ENCODE results near the gene KIAA1671. TPM values are rescaled to one million over a fixed set of nuclear protein-coding genes. Genes with fewer than 3 reads are reported as not detected.

Gene KIAA1671
- total and polyA plus RNA-seq, 4 experiments from 2014 or later: 0.04 to 10.2 (median 5.2) TPM

- Mint-ChIP-seq H3K27ac (no peak overlapping the region), H3K9me3 (peaks cover 0 to 1% (median 0%) of the 10 kb centered on the region in 8 donors), H3K36me3 (peaks cover 0 to 4% of the 10 kb centered on the region in 2 donors), H3K4me3 (no peak overlapping the region), H3K4me1 (no peaks in the 10 kb centered on the region), H3K27me3 (no peaks in the 10 kb centered on the region)
- ChIA-PET POLR2A (ENCODE audit: partially characterized antibody) (no interaction called here), CTCF (ENCODE audit: partially characterized antibody) (interaction anchor here (0.7 kb wide), 1 partner anchor 27 kb away, joined by 3 read pairs; no protein-coding TSS in a partner anchor)
- intact Hi-C loops (cut with micrococcal nuclease): no loop called here
- H3K4me3 ChIP-seq (ENCODE audit: low read length in 2 of 2): no peak overlapping the region
- no peaks in the 10 kb centered on the region for H3K9me3 ChIP-seq (ENCODE audit: control insufficient read depth in 1 of 2, low read length in 2 of 2)
- no peak overlapping the region for H3K27ac ChIP-seq (ENCODE audit: low read depth, low read length)
- H3K27me3 ChIP-seq (ENCODE audit: insufficient read depth, low read length): no peaks in the 10 kb centered on the region
- no peaks in the 10 kb centered on the region for H3K36me3 ChIP-seq (ENCODE audit: insufficient read depth, low read length)
- H3K4me1 ChIP-seq (ENCODE audit: insufficient read depth, low read length): no peaks in the 10 kb centered on the region
- DNase-seq: no peak
These were observed 169.7 kb downstream of the KIAA1671 start for GRCh38 chr22:25122136-25122764.

GRCh38 chr22:25123677-25124076 lies 171.2 kb downstream of the KIAA1671 start:
- Histone ChIP-seq H3K4me1 (ENCODE audit: insufficient read depth, low read length) (no peaks in the 10 kb centered on the region), H3K27me3 (ENCODE audit: insufficient read depth, low read length) (no peaks in the 10 kb centered on the region), H3K4me3 (ENCODE audit: low read length in 2 of 2) (no peak overlapping the region), H3K36me3 (ENCODE audit: insufficient read depth, low read length) (no peaks in the 10 kb centered on the region), H3K9me3 (ENCODE audit: control insufficient read depth in 1 of 2, low read length in 2 of 2) (no peaks in the 10 kb centered on the region), H3K27ac (ENCODE audit: low read depth, low read length) (no peak overlapping the region)
- Mint-ChIP-seq H3K27ac (peak overlapping the region in 1 of 7 donors; percentile 37), H3K4me3 (no peak overlapping the region), H3K36me3 (peaks cover 0 to 3% of the 10 kb centered on the region in 2 donors), H3K9me3 (no peaks in the 10 kb centered on the region), H3K4me1 (no peaks in the 10 kb centered on the region), H3K27me3 (no peaks in the 10 kb centered on the region)
- POLR2A ChIA-PET (ENCODE audit: partially characterized antibody): no interaction called here
- DNase-seq: no peak
- intact Hi-C loops (cut with micrococcal nuclease): no loop called here
- CTCF ChIA-PET (ENCODE audit: partially characterized antibody): interaction anchor here (0.9 to 1.1 kb wide), 2 partner anchors 9 to 41 kb away, joined by 3 to 4 read pairs; no protein-coding TSS in a partner anchor

GRCh38 chr22:25125693-25126357 lies 173.3 kb downstream of the KIAA1671 start:
- Mint-ChIP-seq H3K36me3 (no peaks in the 10 kb centered on the region), H3K4me3 (no peak overlapping the region), H3K27ac (peak overlapping the region in 1 of 7 donors; percentile 7), H3K4me1 (no peaks in the 10 kb centered on the region), H3K27me3 (no peaks in the 10 kb centered on the region), H3K9me3 (no peaks in the 10 kb centered on the region)
- H3K4me3 ChIP-seq (ENCODE audit: low read length in 2 of 2): no peak overlapping the region
- no peak for DNase-seq
- no peak overlapping the region for H3K27ac ChIP-seq (ENCODE audit: low read depth, low read length)
- H3K27me3 ChIP-seq (ENCODE audit: insufficient read depth, low read length): no peaks in the 10 kb centered on the region
- POLR2A ChIA-PET (ENCODE audit: partially characterized antibody): no interaction called here
- CTCF ChIA-PET (ENCODE audit: partially characterized antibody): no interaction called here
- no peaks in the 10 kb centered on the region for H3K36me3 ChIP-seq (ENCODE audit: insufficient read depth, low read length)
- H3K4me1 ChIP-seq (ENCODE audit: insufficient read depth, low read length): no peaks in the 10 kb centered on the region
- no peaks in the 10 kb centered on the region for H3K9me3 ChIP-seq (ENCODE audit: control insufficient read depth in 1 of 2, low read length in 2 of 2)
- intact Hi-C loops (cut with micrococcal nuclease): no loop called here

GRCh38 chr22:25126510-25126909 lies 174.0 kb downstream of the KIAA1671 start:
- POLR2A ChIA-PET (ENCODE audit: partially characterized antibody): no interaction called here
- no peaks in the 10 kb centered on the region for H3K27me3 Mint-ChIP-seq
- no peaks in the 10 kb centered on the region for H3K4me1 Mint-ChIP-seq

GRCh38 chr22:25127318-25127717 lies 174.8 kb downstream of the KIAA1671 start:
- H3K9me3 Mint-ChIP-seq: no peaks in the 10 kb centered on the region
- no peaks in the 10 kb centered on the region for H3K27me3 ChIP-seq (ENCODE audit: insufficient read depth, low read length)
- H3K27ac Mint-ChIP-seq: peak overlapping the region in 1 of 7 donors; percentile 25
- no peaks in the 10 kb centered on the region for H3K36me3 ChIP-seq (ENCODE audit: insufficient read depth, low read length)
- no peak overlapping the region for H3K4me3 Mint-ChIP-seq
- no peaks in the 10 kb centered on the region for H3K9me3 ChIP-seq (ENCODE audit: control insufficient read depth in 1 of 2, low read length in 2 of 2)
- POLR2A ChIA-PET (ENCODE audit: partially characterized antibody): no interaction called here
- no peaks in the 10 kb centered on the region for H3K36me3 Mint-ChIP-seq
- no peaks in the 10 kb centered on the region for H3K4me1 Mint-ChIP-seq
- H3K27ac ChIP-seq (ENCODE audit: low read depth, low read length): no peak overlapping the region
- H3K4me3 ChIP-seq (ENCODE audit: low read length in 2 of 2): no peak overlapping the region
- H3K4me1 ChIP-seq (ENCODE audit: insufficient read depth, low read length): no peaks in the 10 kb centered on the region
- intact Hi-C loops (cut with micrococcal nuclease): no loop called here
- no peak for DNase-seq
- CTCF ChIA-PET (ENCODE audit: partially characterized antibody): no interaction called here
- H3K27me3 Mint-ChIP-seq: no peaks in the 10 kb centered on the region

More at GRCh38 chr22:25126510-25126909, 174.0 kb downstream of the KIAA1671 start:
- H3K27ac Mint-ChIP-seq: no peak overlapping the region
- no peaks in the 10 kb centered on the region for H3K36me3 Mint-ChIP-seq
- Histone ChIP-seq H3K27me3 (ENCODE audit: insufficient read depth, low read length) (no peaks in the 10 kb centered on the region), H3K4me3 (ENCODE audit: low read length in 2 of 2) (no peak overlapping the region), H3K9me3 (ENCODE audit: control insufficient read depth in 1 of 2, low read length in 2 of 2) (no peaks in the 10 kb centered on the region), H3K4me1 (ENCODE audit: insufficient read depth, low read length) (no peaks in the 10 kb centered on the region), H3K36me3 (ENCODE audit: insufficient read depth, low read length) (no peaks in the 10 kb centered on the region), H3K27ac (ENCODE audit: low read depth, low read length) (no peak overlapping the region)
- intact Hi-C loops (cut with micrococcal nuclease): no loop called here
- H3K9me3 Mint-ChIP-seq: no peaks in the 10 kb centered on the region
- no peak for DNase-seq
- no peak overlapping the region for H3K4me3 Mint-ChIP-seq
- CTCF ChIA-PET (ENCODE audit: partially characterized antibody): interaction anchor here (0.8 kb wide), 1 partner anchor 11 kb away, joined by 3 read pairs; no protein-coding TSS in a partner anchor

- DNase-seq: no peak
- Mint-ChIP-seq H3K27me3 (no peaks in the 10 kb centered on the region), H3K36me3 (no peaks in the 10 kb centered on the region), H3K4me3 (no peak overlapping the region), H3K4me1 (no peaks in the 10 kb centered on the region), H3K9me3 (no peaks in the 10 kb centered on the region), H3K27ac (no peak overlapping the region)
- Histone ChIP-seq H3K27me3 (ENCODE audit: insufficient read depth, low read length) (no peaks in the 10 kb centered on the region), H3K4me1 (ENCODE audit: insufficient read depth, low read length) (no peaks in the 10 kb centered on the region), H3K9me3 (ENCODE audit: control insufficient read depth in 1 of 2, low read length in 2 of 2) (no peaks in the 10 kb centered on the region), H3K27ac (ENCODE audit: low read depth, low read length) (no peak overlapping the region), H3K36me3 (ENCODE audit: insufficient read depth, low read length) (no peaks in the 10 kb centered on the region), H3K4me3 (ENCODE audit: low read length in 2 of 2) (no peak overlapping the region)
- ChIA-PET CTCF (ENCODE audit: partially characterized antibody) (interaction anchor here (1.6 kb wide), 1 partner anchor 19 kb away, joined by 3 read pairs; no protein-coding TSS in a partner anchor), POLR2A (ENCODE audit: partially characterized antibody) (no interaction called here)
- intact Hi-C loops (cut with micrococcal nuclease): no loop called here
These were observed 177.9 kb downstream of the KIAA1671 start for GRCh38 chr22:25130462-25130861.

- DNase-seq: no peak
These were observed 178.8 kb downstream of the KIAA1671 start for GRCh38 chr22:25131198-25131887.

More at GRCh38 chr22:25131198-25131887, 178.8 kb downstream of the KIAA1671 start:
- no peaks in the 10 kb centered on the region for H3K9me3 ChIP-seq (ENCODE audit: control insufficient read depth in 1 of 2, low read length in 2 of 2)
- intact Hi-C loops (cut with micrococcal nuclease): no loop called here
- no peaks in the 10 kb centered on the region for H3K9me3 Mint-ChIP-seq
- no peaks in the 10 kb centered on the region for H3K36me3 Mint-ChIP-seq
- no peaks in the 10 kb centered on the region for H3K4me1 ChIP-seq (ENCODE audit: insufficient read depth, low read length)
- no peaks in the 10 kb centered on the region for H3K27me3 Mint-ChIP-seq
- ChIA-PET CTCF (ENCODE audit: partially characterized antibody) (no interaction called here), POLR2A (ENCODE audit: partially characterized antibody) (no interaction called here)
- no peak overlapping the region for H3K27ac ChIP-seq (ENCODE audit: low read depth, low read length)
- H3K27ac Mint-ChIP-seq: no peak overlapping the region
- no peak overlapping the region for H3K4me3 ChIP-seq (ENCODE audit: low read length in 2 of 2)
- no peaks in the 10 kb centered on the region for H3K36me3 ChIP-seq (ENCODE audit: insufficient read depth, low read length)
- no peak overlapping the region for H3K4me3 Mint-ChIP-seq
- no peaks in the 10 kb centered on the region for H3K4me1 Mint-ChIP-seq
- no peaks in the 10 kb centered on the region for H3K27me3 ChIP-seq (ENCODE audit: insufficient read depth, low read length)

Measured in CD4-positive, alpha-beta memory T cell (primary cell).